ENCODE measurements around the gene RASEF.

DNA sequence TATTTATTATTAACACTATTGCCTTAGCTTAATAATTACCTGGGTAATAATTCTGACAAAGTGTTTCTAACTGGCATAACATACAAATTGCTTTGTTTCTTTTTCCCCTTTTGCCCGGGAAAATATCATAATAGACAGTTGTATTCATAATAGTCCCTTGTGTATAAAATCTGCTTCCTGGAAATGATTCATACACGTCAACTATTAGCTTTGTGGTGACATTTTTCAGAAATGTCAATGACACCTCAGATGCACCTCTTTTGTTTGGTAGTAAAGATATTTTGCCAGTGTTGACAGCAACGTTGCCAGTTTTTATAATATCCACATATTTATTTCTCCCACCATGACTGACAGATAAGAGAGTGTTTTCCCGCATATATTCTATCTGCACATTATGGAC, 73.0 kb downstream of the RASEF start:
- TF ChIP-seq, protein P1, sequence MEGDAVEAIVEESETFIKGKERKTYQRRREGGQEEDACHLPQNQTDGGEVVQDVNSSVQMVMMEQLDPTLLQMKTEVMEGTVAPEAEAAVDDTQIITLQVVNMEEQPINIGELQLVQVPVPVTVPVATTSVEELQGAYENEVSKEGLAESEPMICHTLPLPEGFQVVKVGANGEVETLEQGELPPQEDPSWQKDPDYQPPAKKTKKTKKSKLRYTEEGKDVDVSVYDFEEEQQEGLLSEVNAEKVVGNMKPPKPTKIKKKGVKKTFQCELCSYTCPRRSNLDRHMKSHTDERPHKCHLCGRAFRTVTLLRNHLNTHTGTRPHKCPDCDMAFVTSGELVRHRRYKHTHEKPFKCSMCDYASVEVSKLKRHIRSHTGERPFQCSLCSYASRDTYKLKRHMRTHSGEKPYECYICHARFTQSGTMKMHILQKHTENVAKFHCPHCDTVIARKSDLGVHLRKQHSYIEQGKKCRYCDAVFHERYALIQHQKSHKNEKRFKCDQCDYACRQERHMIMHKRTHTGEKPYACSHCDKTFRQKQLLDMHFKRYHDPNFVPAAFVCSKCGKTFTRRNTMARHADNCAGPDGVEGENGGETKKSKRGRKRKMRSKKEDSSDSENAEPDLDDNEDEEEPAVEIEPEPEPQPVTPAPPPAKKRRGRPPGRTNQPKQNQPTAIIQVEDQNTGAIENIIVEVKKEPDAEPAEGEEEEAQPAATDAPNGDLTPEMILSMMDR (IDR thresholded peaks at IDR 0.05): no peak
- TF ChIP-seq POLR2A (IDR thresholded peaks at IDR 0.05; ENCODE audit: low read depth) (no peak), EP300 (IDR thresholded peaks at IDR 0.05) (no peak)
